HG02763 (cell line): ENCODE measurements around the gene ZNF519.
A peak's percentile ranks its signal among the peaks of the same experiment; 100 is the strongest.
"Not testable (repeated sequence)": the region's sequence is repeated elsewhere in the genome, so short reads cannot be mapped to it uniquely, and the experiment has no call there.

Experiments used
- ATAC-seq: cut with Tn5 transposase; IDR thresholded peaks from one replicate; pipeline ENCODE4 v1.9.1; 2021; ENCODE audit warnings: mild to moderate bottlenecking, moderate library complexity; ENCODE audit not compliant: unreplicated experiment

ZNF519 gene

GRCh38 chr18:14147935-14148865, 16.0 kb upstream of the ZNF519 start:
- ATAC-seq, result not testable (repeated sequence)

GRCh38 chr18:14146771-14147170, 14.5 kb upstream of the ZNF519 start:
- not testable (repeated sequence) for ATAC-seq

DNA sequence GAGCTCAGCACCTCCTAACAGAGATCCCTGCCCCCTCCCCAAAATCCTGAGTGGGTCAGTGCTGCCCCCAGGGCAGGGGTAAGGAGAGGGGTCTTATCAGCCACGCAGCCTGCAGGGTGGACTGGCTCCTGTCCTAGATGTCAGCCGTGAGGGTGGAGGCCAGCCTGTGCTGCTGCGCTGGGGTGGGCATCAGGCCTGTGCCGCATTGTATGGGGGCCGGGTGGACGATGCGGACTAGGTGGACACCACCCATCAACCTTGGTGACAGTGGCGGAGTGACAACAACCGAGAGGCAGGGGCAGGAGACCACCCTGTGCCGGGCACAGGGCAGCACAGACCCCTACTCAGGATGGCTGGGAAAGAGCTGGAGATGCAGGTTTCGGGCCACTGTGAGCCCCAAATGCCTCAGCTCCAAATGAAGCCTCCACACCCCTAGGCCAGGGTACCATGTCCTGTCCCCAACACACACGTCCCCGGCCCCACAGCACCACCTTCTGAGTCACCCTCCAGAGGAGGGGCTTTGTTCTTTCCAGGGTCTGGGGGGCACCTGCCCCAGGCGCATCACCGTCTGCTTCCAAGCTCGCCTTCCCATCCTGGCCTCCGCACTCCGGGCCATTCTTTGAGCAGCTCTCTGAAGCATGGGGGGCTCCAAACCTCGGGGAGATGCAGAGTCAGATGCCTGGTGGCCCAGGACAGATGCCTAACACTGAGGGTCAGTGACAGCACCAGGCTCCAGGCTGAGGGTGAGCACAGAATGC, 13.5 kb upstream of the ZNF519 start:
- not testable (repeated sequence) for ATAC-seq

GRCh38 chr18:14145021-14145420, 12.8 kb upstream of the ZNF519 start:
- ATAC-seq, result not testable (repeated sequence)

DNA sequence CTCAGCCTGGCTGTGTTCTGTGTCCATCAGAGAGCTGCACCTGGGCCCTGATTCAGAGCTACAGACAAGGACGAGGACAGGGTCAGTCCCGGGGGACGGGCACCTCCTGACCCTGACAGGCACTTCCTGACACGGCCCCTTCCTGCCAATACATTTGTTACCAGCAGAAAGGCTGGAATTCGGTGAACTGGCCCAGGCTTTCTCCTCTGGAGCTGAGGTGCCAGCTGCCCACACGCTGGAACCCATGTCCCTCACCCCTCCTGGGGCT, 12.3 kb upstream of the ZNF519 start:
- no peak for ATAC-seq

DNA sequence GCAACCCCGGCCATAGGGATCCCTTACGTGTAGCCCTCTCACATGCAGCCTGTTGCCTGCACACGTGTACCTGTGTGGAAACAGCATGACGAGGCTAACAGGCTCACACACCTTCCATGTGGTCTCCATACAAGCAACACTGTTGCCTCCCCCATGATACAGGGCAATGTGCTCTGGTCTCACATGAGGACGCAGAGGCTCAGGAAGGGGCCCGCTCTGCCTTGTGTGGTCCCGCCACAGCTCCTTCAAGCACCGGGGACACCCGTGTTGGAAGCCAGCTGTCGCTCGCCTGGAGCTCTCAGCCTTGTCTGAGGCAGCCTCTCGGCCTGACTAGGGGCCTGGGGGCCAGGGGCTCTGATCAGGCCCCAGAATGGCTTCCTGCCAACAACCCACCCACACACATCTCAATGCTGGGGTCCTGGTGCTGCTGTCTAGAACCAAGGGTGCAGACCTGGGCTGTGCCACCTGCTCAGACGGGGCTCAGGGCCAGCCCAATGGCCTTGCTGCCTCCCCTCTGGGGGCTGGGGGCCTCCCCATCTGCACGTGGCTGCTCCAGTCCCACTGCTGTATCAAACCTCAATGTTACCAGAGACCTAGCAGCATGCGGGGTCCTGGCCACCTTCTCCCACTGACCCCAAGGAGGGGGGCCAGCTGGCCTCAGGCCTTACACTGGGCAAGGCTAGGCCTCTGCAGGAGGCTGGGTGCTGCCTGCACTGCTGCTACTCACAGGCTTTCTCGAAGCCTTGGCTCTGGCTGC, 11.8 kb upstream of the ZNF519 start:
- ATAC-seq, result not testable (repeated sequence)

- not testable (repeated sequence) for ATAC-seq
These were observed 11.2 kb upstream of the ZNF519 start for GRCh38 chr18:14143396-14143795.

GRCh38 chr18:14142177-14142576, 9.9 kb upstream of the ZNF519 start:
- not testable (repeated sequence) for ATAC-seq

- ATAC-seq, result not testable (repeated sequence)
These were observed 7.3 kb upstream of the ZNF519 start for GRCh38 chr18:14139583-14139982.

GRCh38 chr18:14137971-14138370, 5.7 kb upstream of the ZNF519 start:
- not testable (repeated sequence) for ATAC-seq

- peak; percentile 11 for ATAC-seq
These were observed 452 bp downstream of the ZNF519 start for GRCh38 chr18:14131696-14132270.

DNA sequence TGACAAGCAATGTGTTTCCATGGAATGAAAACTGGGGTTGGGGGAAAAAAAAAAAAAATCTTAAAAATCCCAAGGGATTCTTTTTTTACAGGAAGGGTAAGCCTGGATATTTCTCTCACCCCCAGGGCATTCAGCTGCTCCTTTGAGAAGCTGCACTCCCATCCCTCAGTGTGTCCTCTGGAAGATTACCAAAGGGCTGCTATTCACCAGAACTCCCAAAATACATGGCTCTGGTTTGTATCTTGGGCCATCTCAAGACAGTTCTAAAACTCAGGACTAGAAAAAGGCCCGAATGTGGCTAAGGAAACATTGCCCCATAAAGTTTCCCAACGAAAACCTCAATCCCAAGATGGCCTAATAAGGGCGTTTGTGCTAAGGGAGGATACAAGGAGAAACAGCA, 1.4 kb downstream of the ZNF519 start:
- not testable (repeated sequence) for ATAC-seq

DNA sequence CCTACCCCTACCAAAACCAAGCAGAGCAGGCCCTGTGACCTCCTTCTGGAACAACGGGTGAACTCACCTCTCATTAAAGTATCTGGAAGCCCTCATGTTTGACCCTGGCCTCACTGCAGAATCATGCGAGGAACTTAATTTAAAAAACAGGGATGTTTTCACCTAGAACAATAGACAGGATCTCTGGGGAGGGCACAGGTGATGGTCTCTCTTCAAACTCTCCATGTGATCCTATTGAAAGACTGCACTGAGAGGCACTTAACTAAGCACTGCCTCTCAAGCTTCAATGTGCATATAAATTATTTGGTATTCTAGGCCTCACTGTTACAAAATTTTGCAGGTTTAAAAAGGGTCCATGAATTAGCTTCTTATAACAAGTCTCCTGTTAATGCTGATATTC, 7.5 kb downstream of the ZNF519 start:
- ATAC-seq, result no peak

DNA sequence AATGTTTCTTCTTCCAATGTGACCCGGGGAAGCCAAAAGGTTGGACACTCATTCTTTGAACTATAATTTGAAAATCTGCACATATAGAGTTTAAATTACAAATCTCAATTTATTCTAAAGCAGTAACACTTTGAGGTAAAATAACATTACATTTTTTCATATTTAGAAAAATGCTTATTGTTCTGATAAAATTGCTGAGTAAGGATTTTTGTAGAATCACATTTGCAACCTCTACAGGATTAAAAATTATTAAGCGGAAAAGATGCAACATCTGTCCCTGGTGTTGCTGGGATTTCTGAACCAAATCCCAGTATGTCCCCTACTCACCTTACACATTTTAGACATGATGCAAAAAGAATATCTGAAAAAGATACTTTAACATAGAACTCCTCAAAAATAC, 10.1 kb downstream of the ZNF519 start:
- no peak for ATAC-seq

DNA sequence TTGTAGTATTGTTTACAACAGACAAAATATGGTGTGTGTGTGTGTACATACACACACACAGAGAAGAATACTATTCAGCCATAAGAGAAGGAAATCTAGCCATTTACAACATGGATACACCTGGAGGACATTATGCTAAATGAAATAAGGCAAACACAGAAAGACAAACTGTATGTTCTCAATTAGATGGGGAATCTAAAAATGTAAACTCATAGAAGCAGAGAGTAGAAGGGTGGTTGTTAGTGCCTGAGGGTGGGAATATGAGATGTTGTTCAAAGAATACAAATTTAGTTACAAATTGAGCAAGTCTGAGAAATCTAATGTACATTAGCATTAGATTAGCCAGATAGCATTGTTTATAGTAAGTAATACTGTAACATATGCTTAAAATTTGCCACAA, 11.3 kb downstream of the ZNF519 start:
- no peak for ATAC-seq

GRCh38 chr18:14117606-14118005, 14.6 kb downstream of the ZNF519 start:
- ATAC-seq, result no peak

DNA sequence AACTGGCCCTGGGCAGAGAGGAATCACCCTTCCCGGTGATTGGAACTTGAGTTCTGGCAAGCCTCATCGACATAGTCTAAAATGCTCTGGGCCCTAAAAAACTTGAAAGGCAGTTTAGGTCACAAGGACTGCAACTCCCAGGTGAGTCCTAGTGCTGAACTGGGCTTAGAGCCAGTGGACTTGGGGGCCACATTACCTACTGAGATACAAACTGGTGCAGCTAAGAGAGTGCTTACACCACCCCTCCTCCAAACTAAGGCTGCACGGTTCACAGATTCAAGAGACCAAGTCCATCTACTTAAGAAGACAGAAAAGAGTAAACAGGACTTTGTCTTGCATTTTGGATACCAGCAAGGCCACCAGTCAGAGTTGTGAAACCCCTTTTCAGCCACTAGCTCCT, 25.3 kb downstream of the ZNF519 start:
- no peak for ATAC-seq

- no peak for ATAC-seq
These were observed 27.1 kb downstream of the ZNF519 start for GRCh38 chr18:14104906-14105748.

- ATAC-seq, result no peak
These were observed 28.0 kb downstream of the ZNF519 start for GRCh38 chr18:14104201-14104600.
